Measurements from ENCODE around the gene ISYNA1. TPM values are rescaled to one million over a fixed set of nuclear protein-coding genes. Genes with fewer than 3 reads are reported as not detected.

The ISYNA1 gene
- total and polyA plus RNA-seq, 11 donors = 14.0 to 60.6 (median 24.0) TPM

DNA sequence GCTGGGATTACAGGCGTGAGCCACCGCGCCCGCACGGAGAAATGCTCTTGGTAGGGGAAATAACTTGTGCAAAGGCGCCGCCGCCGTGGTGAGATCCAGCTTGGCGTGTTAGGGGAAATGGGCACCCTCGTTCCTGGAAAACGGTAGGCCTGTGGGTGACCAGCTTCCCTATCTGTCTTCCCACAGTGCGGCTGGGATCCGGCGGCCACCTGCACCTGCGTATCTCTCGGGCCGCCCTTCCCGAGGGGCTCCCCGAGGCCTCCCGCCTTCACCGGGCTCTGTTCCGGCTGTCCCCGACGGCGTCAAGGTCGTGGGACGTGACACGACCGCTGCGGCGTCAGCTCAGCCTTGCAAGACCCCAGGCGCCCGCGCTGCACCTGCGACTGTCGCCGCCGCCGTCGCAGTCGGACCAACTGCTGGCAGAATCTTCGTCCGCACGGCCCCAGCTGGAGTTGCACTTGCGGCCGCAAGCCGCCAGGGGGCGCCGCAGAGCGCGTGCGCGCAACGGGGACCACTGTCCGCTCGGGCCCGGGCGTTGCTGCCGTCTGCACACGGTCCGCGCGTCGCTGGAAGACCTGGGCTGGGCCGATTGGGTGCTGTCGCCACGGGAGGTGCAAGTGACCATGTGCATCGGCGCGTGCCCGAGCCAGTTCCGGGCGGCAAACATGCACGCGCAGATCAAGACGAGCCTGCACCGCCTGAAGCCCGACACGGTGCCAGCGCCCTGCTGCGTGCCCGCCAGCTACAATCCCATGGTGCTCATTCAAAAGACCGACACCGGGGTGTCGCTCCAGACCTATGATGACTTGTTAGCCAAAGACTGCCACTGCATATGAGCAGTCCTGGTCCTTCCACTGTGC, 49.6 kb downstream of the ISYNA1 start:
- intact Hi-C loops (cut with DNase I) = loop anchor here in 4 of 10 donors (1.0 to 10.0 kb wide), 4 partner anchors 22 to 114 kb away; partner anchors contain the start of gene IQCN (in 1 of the 4)

DNA sequence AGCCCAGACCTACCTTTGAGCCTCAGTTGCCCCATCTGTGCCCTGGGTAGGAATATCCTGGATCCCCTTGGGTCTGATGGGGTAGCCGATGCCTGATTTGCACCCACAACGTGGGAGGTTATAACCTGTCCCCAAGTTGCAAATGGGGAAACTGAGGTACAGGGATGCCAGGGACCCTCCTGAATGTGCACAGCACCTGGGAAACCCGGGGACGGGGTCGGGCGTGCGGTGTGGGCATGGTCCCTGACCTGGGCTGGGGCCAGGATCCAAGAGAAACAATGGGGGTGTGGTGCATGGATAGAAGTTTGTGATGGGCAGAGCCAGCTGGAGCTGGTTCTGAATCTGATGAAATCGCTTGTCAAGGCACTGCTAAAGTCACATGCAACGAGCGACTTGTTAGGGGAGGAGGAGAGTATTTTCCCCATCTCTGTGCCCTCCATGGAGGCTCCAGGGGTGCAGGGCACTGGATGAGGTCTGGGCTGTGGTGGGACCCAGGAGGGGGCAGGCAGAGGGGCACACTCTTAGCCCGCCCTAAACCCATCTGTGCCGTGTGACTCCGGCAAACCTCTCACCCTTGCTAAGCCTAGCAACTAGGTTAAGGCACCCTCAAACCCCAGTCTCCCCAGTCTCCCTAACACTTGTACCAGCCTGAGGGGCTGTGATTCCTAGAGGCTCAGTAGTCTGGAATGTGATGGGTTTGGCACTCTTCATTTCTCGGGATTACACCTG, 51.2 kb downstream of the ISYNA1 start:
- H3K36me3 ChIP-seq = peaks cover 0 to 24% (median 0%) of the 10 kb centered on the region in 9 donors
- peak overlapping the region in 1 of 12 donors; percentile 86 for H3K27ac ChIP-seq
- peaks cover 0 to 4% (median 0%) of the 10 kb centered on the region in 12 donors for H3K9me3 ChIP-seq
- H3K4me1 ChIP-seq = peaks cover 0 to 39% (median 15%) of the 10 kb centered on the region in 12 donors
- intact Hi-C loops (cut with DNase I) = loop anchor here in 2 of 10 donors (5.0 to 10.0 kb wide), 2 partner anchors 34 to 112 kb away; partner anchors contain the start of gene IQCN (in 1 of the 2)
- DNase-seq = no peak
- peak overlapping the region in 8 of 12 donors; percentile 9 to 59 (median 28) for H3K4me3 ChIP-seq
- no peak for ATAC-seq
- no peaks in the 10 kb centered on the region for H3K27me3 ChIP-seq
- 82 to 94% (median 87%) methylated on average over 12 to 14 of the region's 14 CpGs for WGBS, 4 donors
- TF ChIP-seq, protein P1, sequence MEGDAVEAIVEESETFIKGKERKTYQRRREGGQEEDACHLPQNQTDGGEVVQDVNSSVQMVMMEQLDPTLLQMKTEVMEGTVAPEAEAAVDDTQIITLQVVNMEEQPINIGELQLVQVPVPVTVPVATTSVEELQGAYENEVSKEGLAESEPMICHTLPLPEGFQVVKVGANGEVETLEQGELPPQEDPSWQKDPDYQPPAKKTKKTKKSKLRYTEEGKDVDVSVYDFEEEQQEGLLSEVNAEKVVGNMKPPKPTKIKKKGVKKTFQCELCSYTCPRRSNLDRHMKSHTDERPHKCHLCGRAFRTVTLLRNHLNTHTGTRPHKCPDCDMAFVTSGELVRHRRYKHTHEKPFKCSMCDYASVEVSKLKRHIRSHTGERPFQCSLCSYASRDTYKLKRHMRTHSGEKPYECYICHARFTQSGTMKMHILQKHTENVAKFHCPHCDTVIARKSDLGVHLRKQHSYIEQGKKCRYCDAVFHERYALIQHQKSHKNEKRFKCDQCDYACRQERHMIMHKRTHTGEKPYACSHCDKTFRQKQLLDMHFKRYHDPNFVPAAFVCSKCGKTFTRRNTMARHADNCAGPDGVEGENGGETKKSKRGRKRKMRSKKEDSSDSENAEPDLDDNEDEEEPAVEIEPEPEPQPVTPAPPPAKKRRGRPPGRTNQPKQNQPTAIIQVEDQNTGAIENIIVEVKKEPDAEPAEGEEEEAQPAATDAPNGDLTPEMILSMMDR (IDR thresholded peaks at IDR 0.05) = no peak
- no peak for TF ChIP-seq POLR2A (IDR thresholded peaks at IDR 0.05)

More for the DNA sequence above, 49.6 kb downstream of the ISYNA1 start:
- Histone ChIP-seq H3K4me1 (peaks cover 0 to 44% (median 15%) of the 10 kb centered on the region in 12 donors), H3K27ac (peak overlapping the region in 11 of 12 donors; percentile 10 to 86 (median 30)), H3K4me3 (peak overlapping the region in 11 of 12 donors; percentile 3 to 59 (median 43)), H3K36me3 (peaks cover 0 to 28% (median 0%) of the 10 kb centered on the region in 9 donors), H3K27me3 (no peaks in the 10 kb centered on the region), H3K9me3 (peaks cover 0 to 4% (median 0%) of the 10 kb centered on the region in 12 donors)
- DNase-seq (peak; percentile 84 to 93 (median 86)), ATAC-seq (peak; percentile 64 to 94 (median 88))
- TF ChIP-seq, protein P1 (IDR thresholded peaks at IDR 0.05) = peak; percentile 99 to 100 (median 100)
- no peak for TF ChIP-seq POLR2A (IDR thresholded peaks at IDR 0.05)
- 1 to 8% (median 7%) methylated on average over 43 to 86 of the region's 86 CpGs for WGBS, 4 donors

DNA sequence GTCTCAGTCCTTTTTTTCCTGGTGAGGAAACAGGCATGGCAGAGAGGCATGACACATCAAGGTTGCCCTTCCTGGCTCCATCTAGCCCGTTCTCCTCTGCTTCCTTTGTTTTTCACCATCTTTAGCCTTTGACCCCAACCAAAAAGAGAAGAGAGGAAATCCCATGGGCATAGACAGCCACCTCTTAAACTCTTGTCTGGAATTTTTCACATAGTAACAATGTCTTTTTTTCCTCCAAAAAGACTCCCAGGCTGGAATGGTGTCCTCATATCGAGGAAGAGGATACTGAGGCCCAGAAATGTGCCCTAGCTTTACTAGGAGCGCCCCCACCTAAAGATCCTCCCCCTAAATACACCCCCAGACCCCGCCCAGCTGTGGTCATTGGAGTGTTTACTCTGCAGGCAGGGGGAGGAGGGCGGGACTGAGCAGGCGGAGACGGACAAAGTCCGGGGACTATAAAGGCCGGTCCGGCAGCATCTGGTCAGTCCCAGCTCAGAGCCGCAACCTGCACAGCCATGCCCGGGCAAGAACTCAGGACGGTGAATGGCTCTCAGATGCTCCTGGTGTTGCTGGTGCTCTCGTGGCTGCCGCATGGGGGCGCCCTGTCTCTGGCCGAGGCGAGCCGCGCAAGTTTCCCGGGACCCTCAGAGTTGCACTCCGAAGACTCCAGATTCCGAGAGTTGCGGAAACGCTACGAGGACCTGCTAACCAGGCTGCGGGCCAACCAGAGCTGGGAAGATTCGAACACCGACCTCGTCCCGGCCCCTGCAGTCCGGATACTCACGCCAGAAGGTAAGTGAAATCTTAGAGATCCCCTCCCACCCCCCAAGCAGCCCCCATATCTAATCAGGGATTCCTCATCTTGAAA, 52.0 kb downstream of the ISYNA1 start, which contains the start of gene GDF15:
TSS of gene GDF15 (plus strand) at position 484 of the 868 bp plus-strand sequence. CDS start at position 516, 32 bp downstream.
- ATAC-seq (peak in 3 of 4 donors; percentile 43 to 50 (median 44)), DNase-seq (peak; percentile 46 to 76 (median 56))
- peak within 1 kb of the TSS in 8 of 12 donors; percentile 9 to 59 (median 28) for H3K4me3 ChIP-seq
- TF ChIP-seq, protein P1 (IDR thresholded peaks at IDR 0.05) = peak in 11 of 12 donors; percentile 18 to 52 (median 45)
- TF ChIP-seq POLR2A (IDR thresholded peaks at IDR 0.05) = no peak
- no peaks in the 10 kb centered on the region for H3K27me3 ChIP-seq
- H3K9me3 ChIP-seq = peaks cover 0 to 4% (median 0%) of the 10 kb centered on the region in 12 donors
- H3K36me3 ChIP-seq = peaks cover 0 to 19% (median 0%) of the 10 kb centered on the region in 9 donors
- intact Hi-C loops (cut with DNase I) = loop anchor here in 2 of 10 donors (5.0 to 10.0 kb wide), 2 partner anchors 34 to 111 kb away; partner anchors contain the start of gene IQCN (in 1 of the 2)
- H3K27ac ChIP-seq = peak within 1 kb of the TSS in 2 of 12 donors; percentile 25 to 86
- H3K4me1 ChIP-seq = peaks cover 0 to 37% (median 16%) of the 10 kb centered on the region in 12 donors
- 41 to 49% (median 47%) methylated on average over 25 to 33 of the region's 33 CpGs for WGBS, 4 donors

Data from heart left ventricle (tissue), 16 donors.